ENCODE measurements around the gene CCL13.

Gene CCL13

DNA sequence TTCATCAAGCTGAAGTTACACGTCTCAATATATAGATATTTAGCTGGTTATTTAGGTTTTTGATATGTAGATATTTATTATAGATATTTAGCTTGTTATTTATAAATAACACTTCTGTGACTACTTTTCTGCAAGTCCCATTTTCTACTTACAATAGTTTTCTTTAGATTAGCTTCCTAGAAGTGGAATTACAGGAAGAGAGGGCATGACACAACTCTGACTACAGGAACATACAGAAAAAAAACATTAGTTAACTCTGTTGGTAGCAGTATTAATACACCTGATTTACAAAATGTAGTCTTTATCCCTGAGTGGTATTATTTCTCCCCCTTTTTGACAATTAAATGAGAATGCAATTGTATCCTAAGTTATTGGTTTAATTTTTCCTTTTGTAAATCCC, 28.0 kb downstream of the CCL13 start:
- DNase-seq (ENCODE audit: low read depth, low spot score): no peak
- no CpG with 5 or more reads among the region's 1 CpG for WGBS (ENCODE audit: insufficient coverage, insufficient read length)
- no peak overlapping the region for H3K4me3 ChIP-seq (ENCODE audit: low read length)
- no peaks in the 10 kb centered on the region for H3K4me1 ChIP-seq (ENCODE audit: control insufficient read depth, insufficient read depth, low read length)
- no peaks in the 10 kb centered on the region for H3K27me3 ChIP-seq (ENCODE audit: control insufficient read depth, insufficient read depth, low read length)
- no peak overlapping the region for H3K27ac ChIP-seq (ENCODE audit: low read length)
- H3K9me3 ChIP-seq (ENCODE audit: control insufficient read depth, insufficient read depth, low read length): no peaks in the 10 kb centered on the region
- no peaks in the 10 kb centered on the region for H3K36me3 ChIP-seq (ENCODE audit: control insufficient read depth, insufficient read depth, low read length)

DNA sequence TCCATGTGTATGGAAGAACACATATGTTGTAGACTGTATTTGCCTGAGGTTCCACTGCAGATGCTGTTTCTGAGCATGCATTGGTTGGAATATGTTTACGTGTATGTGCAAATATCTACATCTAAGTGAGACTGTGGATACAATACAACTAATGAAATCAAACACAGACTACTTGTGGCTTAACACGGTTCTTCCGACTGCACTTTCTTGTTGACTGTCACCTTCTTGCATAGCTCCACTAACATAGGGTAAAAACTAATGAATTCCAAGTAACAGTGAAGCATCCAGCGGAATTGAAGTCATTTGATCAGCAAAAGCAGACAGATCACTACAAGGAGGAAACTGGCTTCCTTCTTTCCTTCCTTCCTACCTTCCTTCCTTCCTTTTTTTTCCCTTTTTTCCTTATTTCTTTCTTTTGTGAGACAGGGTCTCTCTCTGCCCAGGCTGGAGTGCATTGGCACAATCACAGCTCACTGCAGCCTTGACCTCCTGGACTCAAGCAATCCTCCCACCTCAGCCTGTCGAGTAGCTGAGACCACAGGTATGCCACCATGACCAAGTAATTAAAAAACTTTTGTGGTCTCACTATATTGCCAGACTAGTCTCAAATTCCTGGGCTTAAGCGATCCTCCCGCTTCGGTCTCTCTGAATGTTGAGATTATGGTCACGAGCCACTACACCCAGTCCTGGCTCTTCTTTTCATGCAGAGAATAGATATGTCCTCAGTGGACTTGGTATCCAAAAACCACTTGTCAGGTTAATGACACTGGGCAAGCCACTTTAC, 28.7 kb downstream of the CCL13 start:
- DNase-seq (ENCODE audit: low read depth, low spot score): no peak
- WGBS (ENCODE audit: insufficient coverage, insufficient read length): no CpG with 5 or more reads among the region's 9 CpGs
- Histone ChIP-seq H3K27ac (ENCODE audit: low read length) (no peak overlapping the region), H3K9me3 (ENCODE audit: control insufficient read depth, insufficient read depth, low read length) (no peaks in the 10 kb centered on the region), H3K4me1 (ENCODE audit: control insufficient read depth, insufficient read depth, low read length) (no peaks in the 10 kb centered on the region), H3K27me3 (ENCODE audit: control insufficient read depth, insufficient read depth, low read length) (no peaks in the 10 kb centered on the region), H3K36me3 (ENCODE audit: control insufficient read depth, insufficient read depth, low read length) (no peaks in the 10 kb centered on the region), H3K4me3 (ENCODE audit: low read length) (no peak overlapping the region)

GRCh38 chr17:34386343-34386696, 30.0 kb downstream of the CCL13 start:
- H3K4me3 ChIP-seq (ENCODE audit: low read length): no peak overlapping the region
- H3K9me3 ChIP-seq (ENCODE audit: control insufficient read depth, insufficient read depth, low read length): no peaks in the 10 kb centered on the region
- no CpG with 5 or more reads among the region's 5 CpGs for WGBS (ENCODE audit: insufficient coverage, insufficient read length)
- H3K27ac ChIP-seq (ENCODE audit: low read length): no peak overlapping the region
- no peaks in the 10 kb centered on the region for H3K36me3 ChIP-seq (ENCODE audit: control insufficient read depth, insufficient read depth, low read length)
- H3K4me1 ChIP-seq (ENCODE audit: control insufficient read depth, insufficient read depth, low read length): no peaks in the 10 kb centered on the region
- DNase-seq (ENCODE audit: low read depth, low spot score): no peak
- H3K27me3 ChIP-seq (ENCODE audit: control insufficient read depth, insufficient read depth, low read length): no peaks in the 10 kb centered on the region

- WGBS (ENCODE audit: insufficient coverage, insufficient read length): no CpG with 5 or more reads among the region's 5 CpGs
- Histone ChIP-seq H3K4me3 (ENCODE audit: low read length) (no peak overlapping the region), H3K4me1 (ENCODE audit: control insufficient read depth, insufficient read depth, low read length) (no peaks in the 10 kb centered on the region), H3K36me3 (ENCODE audit: control insufficient read depth, insufficient read depth, low read length) (no peaks in the 10 kb centered on the region), H3K27me3 (ENCODE audit: control insufficient read depth, insufficient read depth, low read length) (no peaks in the 10 kb centered on the region), H3K27ac (ENCODE audit: low read length) (no peak overlapping the region), H3K9me3 (ENCODE audit: control insufficient read depth, insufficient read depth, low read length) (no peaks in the 10 kb centered on the region)
- DNase-seq (ENCODE audit: low read depth, low spot score): no peak
These were observed 30.6 kb downstream of the CCL13 start for GRCh38 chr17:34386697-34387550.

DNA sequence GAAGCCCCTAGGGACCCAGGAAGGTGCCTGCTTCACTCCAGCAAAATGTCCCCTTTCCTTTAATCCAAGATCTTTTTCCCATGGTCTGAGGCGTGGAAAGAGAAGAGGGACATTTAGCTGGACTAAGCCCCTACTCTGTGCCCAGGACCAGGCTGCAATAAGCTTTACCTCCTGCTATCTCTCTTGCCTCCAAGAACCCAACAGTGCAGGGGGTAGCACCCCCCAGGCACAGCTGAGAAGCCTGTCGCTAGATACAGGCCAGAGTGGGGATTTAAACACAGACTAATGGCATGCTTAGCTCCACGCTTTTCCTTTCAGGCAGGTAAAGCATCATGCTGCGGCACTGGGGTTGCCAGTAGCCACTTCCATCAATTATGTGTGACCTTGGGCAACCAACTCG, 31.3 kb downstream of the CCL13 start:
- no CpG with 5 or more reads among the region's 5 CpGs for WGBS (ENCODE audit: insufficient coverage, insufficient read length)
- DNase-seq (ENCODE audit: low read depth, low spot score): no peak
- Histone ChIP-seq H3K4me1 (ENCODE audit: control insufficient read depth, insufficient read depth, low read length) (no peaks in the 10 kb centered on the region), H3K27me3 (ENCODE audit: control insufficient read depth, insufficient read depth, low read length) (no peaks in the 10 kb centered on the region), H3K4me3 (ENCODE audit: low read length) (no peak overlapping the region), H3K9me3 (ENCODE audit: control insufficient read depth, insufficient read depth, low read length) (no peaks in the 10 kb centered on the region), H3K36me3 (ENCODE audit: control insufficient read depth, insufficient read depth, low read length) (no peaks in the 10 kb centered on the region), H3K27ac (ENCODE audit: low read length) (no peak overlapping the region)

GRCh38 chr17:34389126-34389750, 33.0 kb downstream of the CCL13 start:
- Histone ChIP-seq H3K4me3 (ENCODE audit: low read length) (no peak overlapping the region), H3K4me1 (ENCODE audit: control insufficient read depth, insufficient read depth, low read length) (no peaks in the 10 kb centered on the region), H3K27ac (ENCODE audit: low read length) (no peak overlapping the region), H3K27me3 (ENCODE audit: control insufficient read depth, insufficient read depth, low read length) (no peaks in the 10 kb centered on the region), H3K36me3 (ENCODE audit: control insufficient read depth, insufficient read depth, low read length) (no peaks in the 10 kb centered on the region), H3K9me3 (ENCODE audit: control insufficient read depth, insufficient read depth, low read length) (no peaks in the 10 kb centered on the region)
- no peak for DNase-seq (ENCODE audit: low read depth, low spot score)
- no CpG with 5 or more reads among the region's 6 CpGs for WGBS (ENCODE audit: insufficient coverage, insufficient read length)

DNA sequence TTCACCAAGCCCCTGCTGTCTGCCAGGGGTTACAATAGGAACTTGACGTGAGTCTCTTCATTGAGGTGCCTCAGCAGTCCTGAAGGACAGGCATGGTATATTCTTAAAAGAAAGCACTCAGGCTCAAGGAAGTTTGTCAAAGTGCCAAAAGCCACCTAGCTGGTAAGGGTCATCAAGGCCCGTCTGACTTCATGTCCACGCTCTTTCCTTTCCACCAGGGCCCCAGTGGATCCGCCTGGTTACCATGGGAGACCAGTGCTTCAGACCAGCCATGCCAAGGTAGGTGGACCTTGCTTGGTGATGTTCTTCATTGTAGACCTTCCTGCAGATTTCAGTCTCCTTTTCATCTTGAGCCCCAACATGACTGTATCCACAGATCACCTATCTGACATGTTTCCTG, 34.4 kb downstream of the CCL13 start:
- WGBS (ENCODE audit: insufficient coverage, insufficient read length): no CpG with 5 or more reads among the region's 4 CpGs
- H3K27ac ChIP-seq (ENCODE audit: low read length): no peak overlapping the region
- H3K9me3 ChIP-seq (ENCODE audit: control insufficient read depth, insufficient read depth, low read length): no peaks in the 10 kb centered on the region
- H3K27me3 ChIP-seq (ENCODE audit: control insufficient read depth, insufficient read depth, low read length): no peaks in the 10 kb centered on the region
- no peaks in the 10 kb centered on the region for H3K4me1 ChIP-seq (ENCODE audit: control insufficient read depth, insufficient read depth, low read length)
- H3K36me3 ChIP-seq (ENCODE audit: control insufficient read depth, insufficient read depth, low read length): no peaks in the 10 kb centered on the region
- H3K4me3 ChIP-seq (ENCODE audit: low read length): no peak overlapping the region
- DNase-seq (ENCODE audit: low read depth, low spot score): no peak

GRCh38 chr17:34391241-34391640, 35.0 kb downstream of the CCL13 start:
- DNase-seq (ENCODE audit: low read depth, low spot score): no peak
- Histone ChIP-seq H3K9me3 (ENCODE audit: control insufficient read depth, insufficient read depth, low read length) (no peaks in the 10 kb centered on the region), H3K4me1 (ENCODE audit: control insufficient read depth, insufficient read depth, low read length) (no peaks in the 10 kb centered on the region), H3K27ac (ENCODE audit: low read length) (no peak overlapping the region), H3K4me3 (ENCODE audit: low read length) (no peak overlapping the region), H3K36me3 (ENCODE audit: control insufficient read depth, insufficient read depth, low read length) (no peaks in the 10 kb centered on the region), H3K27me3 (ENCODE audit: control insufficient read depth, insufficient read depth, low read length) (no peaks in the 10 kb centered on the region)
- whole genome bisulfite sequencing (ENCODE audit: insufficient coverage, insufficient read length): no CpG with 5 or more reads among the region's 2 CpGs

DNA sequence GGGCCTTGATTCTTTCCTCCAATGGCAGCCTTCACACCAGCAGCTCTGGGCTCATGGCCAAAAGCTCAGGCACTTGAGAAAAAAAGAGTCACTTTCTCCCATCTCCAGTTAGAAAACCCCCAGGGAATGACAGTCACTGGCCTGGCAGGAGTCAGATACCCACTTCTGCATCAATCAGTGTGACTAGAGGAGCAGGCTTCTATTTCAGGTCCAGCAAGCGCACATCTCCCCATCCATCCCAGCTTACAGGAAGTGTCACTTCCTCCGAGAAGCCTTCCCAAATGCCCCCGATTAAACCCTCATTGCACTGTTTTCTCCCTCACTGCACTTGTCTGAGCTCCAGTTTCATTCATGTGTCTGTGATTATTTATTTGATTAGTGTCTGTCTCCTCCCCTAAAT, 37.1 kb downstream of the CCL13 start:
- no CpG with 5 or more reads among the region's 3 CpGs for WGBS (ENCODE audit: insufficient coverage, insufficient read length)
- H3K4me1 ChIP-seq (ENCODE audit: control insufficient read depth, insufficient read depth, low read length): no peaks in the 10 kb centered on the region
- H3K36me3 ChIP-seq (ENCODE audit: control insufficient read depth, insufficient read depth, low read length): no peaks in the 10 kb centered on the region
- no peaks in the 10 kb centered on the region for H3K9me3 ChIP-seq (ENCODE audit: control insufficient read depth, insufficient read depth, low read length)
- no peak for DNase-seq (ENCODE audit: low read depth, low spot score)
- H3K27me3 ChIP-seq (ENCODE audit: control insufficient read depth, insufficient read depth, low read length): no peaks in the 10 kb centered on the region
- H3K4me3 ChIP-seq (ENCODE audit: low read length): no peak overlapping the region
- no peak overlapping the region for H3K27ac ChIP-seq (ENCODE audit: low read length)

DNA sequence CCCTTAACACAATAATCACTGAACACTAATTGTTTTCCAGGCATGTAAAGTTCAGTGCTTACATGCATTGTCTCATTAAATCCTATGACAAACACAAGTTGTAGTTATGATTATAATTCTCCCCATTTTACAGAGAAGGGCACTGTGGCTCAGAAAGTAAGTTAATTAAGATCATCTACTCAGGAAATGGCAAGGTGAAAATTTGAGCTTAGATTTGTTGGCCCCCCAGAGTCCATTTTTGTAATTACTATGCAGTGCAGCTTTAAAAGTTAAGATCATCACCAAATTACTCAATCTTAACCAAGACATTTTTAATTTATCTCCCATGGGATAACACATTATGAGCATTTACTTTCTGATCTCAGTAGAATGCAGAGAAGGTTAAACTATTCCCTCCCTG, 41.0 kb downstream of the CCL13 start:
- Histone ChIP-seq H3K9me3 (ENCODE audit: control insufficient read depth, insufficient read depth, low read length) (no peaks in the 10 kb centered on the region), H3K4me3 (ENCODE audit: low read length) (no peak overlapping the region), H3K27ac (ENCODE audit: low read length) (no peak overlapping the region), H3K36me3 (ENCODE audit: control insufficient read depth, insufficient read depth, low read length) (no peaks in the 10 kb centered on the region), H3K4me1 (ENCODE audit: control insufficient read depth, insufficient read depth, low read length) (no peaks in the 10 kb centered on the region), H3K27me3 (ENCODE audit: control insufficient read depth, insufficient read depth, low read length) (no peaks in the 10 kb centered on the region)
- no peak for DNase-seq (ENCODE audit: low read depth, low spot score)
